ENCODE data around the gene EMP1. TPM values are rescaled to one million over a fixed set of nuclear protein-coding genes. Genes with fewer than 3 reads are reported as not detected.

EMP1 gene
- total and polyA plus RNA-seq, 9 donors = 21.3 to 116 (median 64.1) TPM

GRCh38 chr12:13195250-13195649 is 1.3 kb upstream of the EMP1 start:
- Histone ChIP-seq H3K9me3 (no peaks in the 10 kb centered on the region), H3K4me3 (no peak overlapping the region), H3K27ac (no peak overlapping the region), H3K36me3 (no peaks in the 10 kb centered on the region), H3K4me1 (ENCODE audit: insufficient read depth) (peaks cover 3% of the 10 kb centered on the region), H3K27me3 (no peaks in the 10 kb centered on the region)
- no peak for DNase-seq
- intact Hi-C loops (cut with DNase I) = loop anchor here in 1 of 4 donors (10.0 kb wide), 1 partner anchor 90 kb away; the partner anchor contains the start of gene GSG1
- 76 to 87% (median 87%) methylated on average over 4 of the region's 4 CpGs for WGBS, 3 donors
- TF ChIP-seq, protein P1, sequence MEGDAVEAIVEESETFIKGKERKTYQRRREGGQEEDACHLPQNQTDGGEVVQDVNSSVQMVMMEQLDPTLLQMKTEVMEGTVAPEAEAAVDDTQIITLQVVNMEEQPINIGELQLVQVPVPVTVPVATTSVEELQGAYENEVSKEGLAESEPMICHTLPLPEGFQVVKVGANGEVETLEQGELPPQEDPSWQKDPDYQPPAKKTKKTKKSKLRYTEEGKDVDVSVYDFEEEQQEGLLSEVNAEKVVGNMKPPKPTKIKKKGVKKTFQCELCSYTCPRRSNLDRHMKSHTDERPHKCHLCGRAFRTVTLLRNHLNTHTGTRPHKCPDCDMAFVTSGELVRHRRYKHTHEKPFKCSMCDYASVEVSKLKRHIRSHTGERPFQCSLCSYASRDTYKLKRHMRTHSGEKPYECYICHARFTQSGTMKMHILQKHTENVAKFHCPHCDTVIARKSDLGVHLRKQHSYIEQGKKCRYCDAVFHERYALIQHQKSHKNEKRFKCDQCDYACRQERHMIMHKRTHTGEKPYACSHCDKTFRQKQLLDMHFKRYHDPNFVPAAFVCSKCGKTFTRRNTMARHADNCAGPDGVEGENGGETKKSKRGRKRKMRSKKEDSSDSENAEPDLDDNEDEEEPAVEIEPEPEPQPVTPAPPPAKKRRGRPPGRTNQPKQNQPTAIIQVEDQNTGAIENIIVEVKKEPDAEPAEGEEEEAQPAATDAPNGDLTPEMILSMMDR (IDR thresholded peaks at IDR 0.05) = no peak
- no peak for TF ChIP-seq EP300 (IDR thresholded peaks at IDR 0.05)
- TF ChIP-seq POLR2A (IDR thresholded peaks at IDR 0.05) = no peak

DNA sequence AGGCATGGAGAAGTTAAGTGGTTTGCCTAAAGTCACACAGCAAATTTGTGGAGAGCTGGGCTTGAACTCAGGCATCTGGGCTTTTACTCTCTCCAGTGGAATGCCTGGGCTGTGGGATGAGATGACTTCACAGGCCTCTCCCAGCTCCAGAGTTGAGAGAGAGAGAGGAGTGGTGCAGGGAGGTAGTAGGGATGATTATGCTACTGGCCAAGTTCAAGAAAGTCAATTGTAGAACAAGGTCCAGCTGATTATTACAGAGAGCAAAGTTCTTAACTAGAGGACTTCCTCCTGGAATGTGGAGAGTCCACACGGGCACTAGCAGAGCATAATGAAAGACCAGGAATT is 769 bp upstream of the EMP1 start:
- intact Hi-C loops (cut with DNase I) = loop anchor here in 1 of 4 donors (10.0 kb wide), 1 partner anchor 91 kb away; the partner anchor contains the start of gene GSG1

DNA sequence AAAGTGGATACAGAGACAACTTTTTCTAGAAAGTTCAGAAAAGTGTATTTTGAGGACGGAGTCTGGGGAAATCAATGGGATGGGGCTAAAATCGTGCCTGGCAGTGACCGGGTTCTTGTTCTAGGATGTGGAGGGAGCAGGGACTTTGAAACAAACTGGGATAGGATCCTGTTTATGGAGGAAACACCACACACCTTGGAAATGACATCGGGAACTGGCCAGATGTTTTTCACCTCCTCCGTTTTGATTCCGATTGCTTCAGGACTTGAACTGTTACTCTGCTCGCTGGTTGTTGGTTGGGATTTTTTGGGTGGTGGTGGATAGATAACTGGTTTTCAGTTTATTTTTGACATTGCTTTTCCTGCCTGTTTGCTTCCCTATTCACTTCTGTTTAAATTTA is 506 bp downstream of the EMP1 start:
- TF ChIP-seq, protein P1 (IDR thresholded peaks at IDR 0.05) = no peak
- no peak for TF ChIP-seq POLR2A (IDR thresholded peaks at IDR 0.05)
- no peak for TF ChIP-seq EP300 (IDR thresholded peaks at IDR 0.05)
- intact Hi-C loops (cut with DNase I) = loop anchor here in 1 of 4 donors (10.0 kb wide), 1 partner anchor 92 kb away; the partner anchor contains the start of gene GSG1
- H3K27me3 ChIP-seq = no peaks in the 10 kb centered on the region
- peak overlapping the region; percentile 52 for H3K4me3 ChIP-seq
- H3K27ac ChIP-seq = peak overlapping the region; percentile 60 to 82
- DNase-seq = no peak
- peaks cover 3% of the 10 kb centered on the region for H3K4me1 ChIP-seq (ENCODE audit: insufficient read depth)
- H3K36me3 ChIP-seq = no peaks in the 10 kb centered on the region
- 1 to 5% (median 4%) methylated on average over 7 of the region's 7 CpGs for WGBS, 3 donors
- no peaks in the 10 kb centered on the region for H3K9me3 ChIP-seq

More for the DNA sequence above, 769 bp upstream of the EMP1 start:
- DNase-seq = peak in 1 of 5 donors; percentile 25
- no peaks in the 10 kb centered on the region for H3K27me3 ChIP-seq
- H3K4me3 ChIP-seq = no peak overlapping the region
- TF ChIP-seq POLR2A (IDR thresholded peaks at IDR 0.05) = no peak
- TF ChIP-seq, protein P1 (IDR thresholded peaks at IDR 0.05) = no peak
- TF ChIP-seq EP300 (IDR thresholded peaks at IDR 0.05) = no peak
- H3K27ac ChIP-seq = peak overlapping the region; percentile 30 to 82
- H3K36me3 ChIP-seq = no peaks in the 10 kb centered on the region
- H3K4me1 ChIP-seq (ENCODE audit: insufficient read depth) = peaks cover 3% of the 10 kb centered on the region
- no peaks in the 10 kb centered on the region for H3K9me3 ChIP-seq
- WGBS, 3 donors = 0 to 8% (median 6%) methylated on average over 1 of the region's 1 CpG

DNA sequence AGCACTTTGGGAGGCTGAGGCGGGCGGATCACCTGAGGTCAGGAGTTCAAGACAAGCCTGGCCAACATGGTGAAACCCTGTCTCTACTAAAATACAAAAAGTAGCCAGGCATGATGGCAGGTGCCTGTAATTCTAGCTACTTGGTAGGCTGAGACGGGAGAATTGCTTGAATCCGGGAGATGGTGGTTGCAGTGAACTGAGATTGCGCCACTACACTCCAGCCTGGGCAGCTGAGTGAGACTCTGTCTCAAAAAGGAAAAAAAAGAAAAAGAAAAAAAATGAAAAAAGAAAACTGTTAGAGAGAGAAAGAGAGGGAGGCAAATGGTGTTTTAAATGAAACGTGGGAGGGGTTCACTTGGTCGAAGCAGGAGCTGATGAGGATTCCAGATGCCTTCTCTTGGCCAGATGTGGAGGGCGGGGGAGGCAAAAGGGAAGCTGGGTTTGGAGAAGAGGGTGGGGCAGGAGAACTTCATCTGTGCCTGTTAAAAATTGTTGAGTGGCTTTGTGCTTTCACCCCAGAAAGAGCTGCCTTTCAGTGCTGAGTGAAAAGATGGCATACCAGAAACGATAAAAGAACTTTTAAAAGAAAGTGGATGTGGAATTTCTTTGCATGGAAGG is 1.1 kb downstream of the EMP1 start:
- peak in 4 of 5 donors; percentile 27 to 56 (median 39) for DNase-seq
- intact Hi-C loops (cut with DNase I) = loop anchor here in 1 of 4 donors (10.0 kb wide), 1 partner anchor 93 kb away; the partner anchor contains the start of gene GSG1
- H3K4me3 ChIP-seq = peak overlapping the region; percentile 52

More for the DNA sequence above, 1.1 kb downstream of the EMP1 start:
- Histone ChIP-seq H3K9me3 (no peaks in the 10 kb centered on the region), H3K27ac (peak overlapping the region in 1 of 2 donors; percentile 82), H3K27me3 (no peaks in the 10 kb centered on the region), H3K36me3 (no peaks in the 10 kb centered on the region), H3K4me1 (ENCODE audit: insufficient read depth) (peaks cover 3% of the 10 kb centered on the region)
- WGBS, 3 donors = 9 to 16% (median 13%) methylated on average over 9 of the region's 9 CpGs
- TF ChIP-seq EP300 (IDR thresholded peaks at IDR 0.05) (no peak), POLR2A (IDR thresholded peaks at IDR 0.05) (no peak)
- TF ChIP-seq, protein P1 (IDR thresholded peaks at IDR 0.05) = no peak

Data from ovary (tissue), 9 donors.